Myocyte (in vitro differentiated cells): Measurements from ENCODE around the gene STBD1. TPM values are rescaled to one million over a fixed set of nuclear protein-coding genes. Genes with fewer than 3 reads are reported as not detected.
A peak's percentile ranks its signal among the peaks of the same experiment; 100 is the strongest.
"Not testable (repeated sequence)": the region's sequence is repeated elsewhere in the genome, so short reads cannot be mapped to it uniquely, and the experiment has no call there.

Experiments used
- DNase-seq: peaks from one replicate; pipeline ENCODE4 v3.0.0-alpha.2; 2012; ENCODE audit warnings: low read depth
- polyA plus RNA-seq: library from polyadenylated mRNA; unstranded; fragments of >200 nt; gene quantifications from one replicate; pipeline ENCODE4 v1.2.1, GENCODE V29; 2012; ENCODE audit warnings: missing spikeins
- total RNA-seq: library from RNA; depleted of rRNA; stranded (reverse); fragments of >200 nt; gene quantifications from 2 replicates; pipeline ENCODE4 v1.2.3, GENCODE V29; 2014

The STBD1 gene
- 12.5 and 15.8 TPM in 2 replicates for total RNA-seq
- polyA plus RNA-seq: 5.7 TPM

DNA sequence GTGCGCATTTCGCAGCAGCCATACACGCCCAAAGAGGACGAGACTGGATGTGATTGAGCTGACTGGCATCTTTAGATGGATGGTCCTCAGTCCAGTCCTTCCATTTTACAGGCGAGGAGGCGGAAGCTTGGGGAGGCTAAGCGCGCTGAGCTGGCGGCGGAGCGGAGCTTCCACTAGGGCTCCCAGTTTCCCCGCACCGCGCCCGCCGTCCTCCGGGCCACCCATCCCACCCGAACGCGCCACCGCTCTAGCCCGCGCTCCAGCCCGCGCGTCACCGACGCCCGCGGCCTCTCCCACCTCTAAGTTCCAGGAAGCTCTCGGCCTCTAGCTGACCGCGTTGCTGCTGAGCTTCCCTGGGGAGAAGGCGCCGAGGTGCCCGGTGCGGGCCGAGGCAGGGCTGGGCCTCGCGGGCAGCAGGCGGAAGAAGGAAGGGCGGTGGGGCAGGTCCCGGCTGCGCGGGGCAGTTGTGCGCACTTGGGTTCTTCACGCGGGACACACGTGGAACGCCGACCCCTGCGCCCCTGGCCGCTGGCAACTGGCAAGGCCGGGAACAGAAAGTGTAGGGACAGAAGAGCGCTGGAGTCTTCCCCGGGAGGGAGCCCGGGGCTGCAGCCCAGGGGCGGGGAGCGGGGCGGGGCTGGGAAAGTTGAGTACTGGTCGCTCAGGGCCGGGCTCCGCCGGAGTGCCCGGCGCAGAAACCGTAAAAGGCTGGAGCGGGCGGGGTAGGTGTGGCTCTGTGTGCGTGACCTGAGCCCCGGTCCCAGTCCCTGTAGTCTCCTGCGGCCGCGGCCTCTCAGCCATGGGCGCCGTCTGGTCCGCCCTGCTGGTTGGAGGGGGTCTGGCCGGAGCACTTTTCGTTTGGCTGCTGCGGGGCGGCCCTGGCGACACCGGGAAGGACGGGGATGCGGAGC lies at the start of gene STBD1:
Gene STBD1 (plus strand): TSS at position 763 of the 911 bp plus-strand sequence. CDS start 37 bp downstream, at position 800.
- DNase-seq: peak; percentile 87

DNA sequence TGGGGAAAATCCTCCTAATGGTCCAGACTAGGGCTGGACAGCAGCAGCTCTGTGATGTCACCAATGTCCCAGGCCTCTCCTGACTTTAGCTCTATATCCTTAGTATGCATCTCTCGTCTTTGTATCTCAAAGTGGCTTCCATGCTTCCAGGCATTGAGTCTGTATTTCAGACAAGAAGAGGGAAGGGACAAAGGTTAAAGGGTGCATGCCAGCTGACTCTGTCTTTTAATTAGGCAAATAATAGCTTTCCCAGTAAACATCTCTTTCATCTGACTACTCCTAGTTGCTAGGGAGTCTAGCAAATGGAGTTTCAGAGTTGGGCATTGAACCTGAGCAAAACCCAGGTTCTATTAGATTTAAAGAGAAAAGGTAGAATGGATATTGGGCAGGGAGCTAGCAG lies 49.6 kb upstream of the STBD1 start:
- DNase-seq: no peak

DNA sequence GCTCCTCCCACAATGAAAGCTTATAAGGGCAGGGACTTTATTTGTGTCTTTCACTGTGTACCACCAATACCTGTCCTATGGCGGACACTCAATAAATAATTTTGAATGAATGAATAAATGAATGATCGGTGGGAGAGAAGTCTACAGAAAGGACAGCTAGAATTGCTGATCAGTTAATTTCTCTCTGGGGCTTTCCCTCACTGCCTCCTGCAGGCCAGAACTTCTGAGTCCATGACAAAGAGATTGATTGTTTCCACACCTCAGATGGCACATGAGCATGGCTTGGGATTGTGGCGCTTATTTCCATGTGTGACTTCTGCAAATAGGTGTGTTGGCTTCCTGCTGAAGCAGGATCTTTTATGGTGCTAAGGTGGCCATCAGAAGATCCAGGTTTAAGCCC lies 48.7 kb upstream of the STBD1 start:
- no peak for DNase-seq

DNA sequence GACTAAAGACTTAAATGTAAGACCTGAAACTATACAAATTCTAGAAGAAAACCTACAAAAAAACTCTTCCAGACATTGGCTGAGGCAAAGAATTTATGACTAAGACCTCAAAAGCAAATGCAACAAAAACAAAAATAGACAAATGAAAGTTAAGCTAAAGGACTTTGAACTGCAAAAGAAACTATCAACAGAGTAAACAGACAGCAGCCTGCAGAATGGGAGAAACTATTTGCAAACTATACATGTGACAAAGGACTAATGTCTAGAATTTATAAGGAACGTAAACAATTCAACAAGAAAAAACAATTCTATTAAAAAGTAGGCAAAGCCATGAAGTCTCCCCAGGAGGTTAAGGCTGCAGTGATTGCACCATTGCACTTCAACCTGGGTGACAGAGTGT lies 46.0 kb upstream of the STBD1 start:
- DNase-seq: no peak

DNA sequence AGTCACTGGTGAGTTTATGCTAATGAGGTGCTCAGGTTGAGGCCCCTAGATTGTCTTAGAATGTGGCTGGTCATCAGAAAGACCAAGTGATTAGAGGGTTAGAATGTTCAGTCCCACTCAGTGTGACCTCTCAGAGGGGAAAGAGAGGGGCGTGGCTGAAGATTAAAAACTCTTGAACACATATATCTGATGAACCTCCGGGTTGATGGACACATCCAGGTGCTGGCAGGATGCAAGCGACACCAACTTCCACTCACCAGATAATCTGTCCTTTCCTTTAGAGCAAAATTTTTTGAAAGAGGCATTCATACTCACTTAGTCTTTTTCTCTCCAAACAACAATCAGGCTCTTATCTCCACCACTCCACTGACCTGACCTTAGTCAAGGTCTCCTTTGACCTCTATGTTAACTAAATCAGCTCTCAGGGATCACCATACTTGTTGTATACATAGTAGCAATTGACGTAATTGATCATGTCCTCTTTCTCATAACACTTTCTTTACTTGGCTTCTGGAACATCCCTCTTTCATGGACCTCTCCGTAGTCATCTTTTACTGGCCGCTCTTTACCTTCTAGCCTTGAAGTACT lies 40.8 kb upstream of the STBD1 start:
- DNase-seq: no peak

DNA sequence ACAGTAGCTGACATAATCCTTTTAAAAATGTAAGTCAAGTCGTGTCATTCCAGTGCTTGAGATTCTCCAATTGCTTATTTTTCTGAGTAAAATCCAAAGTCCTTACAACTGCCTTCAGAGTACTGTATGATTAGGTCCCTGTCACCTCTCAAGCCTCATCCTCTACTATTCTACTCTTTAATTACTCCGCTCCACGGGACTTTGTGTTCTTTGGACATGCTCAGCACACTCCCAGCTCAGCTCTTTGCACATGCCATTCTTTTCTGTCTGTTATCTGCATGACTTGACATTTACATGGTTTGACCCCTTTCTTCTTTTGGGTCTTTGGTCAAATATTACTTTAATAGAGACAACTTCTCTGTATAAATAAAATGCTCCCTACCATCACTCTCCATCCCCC lies 39.9 kb upstream of the STBD1 start:
- no peak for DNase-seq

DNA sequence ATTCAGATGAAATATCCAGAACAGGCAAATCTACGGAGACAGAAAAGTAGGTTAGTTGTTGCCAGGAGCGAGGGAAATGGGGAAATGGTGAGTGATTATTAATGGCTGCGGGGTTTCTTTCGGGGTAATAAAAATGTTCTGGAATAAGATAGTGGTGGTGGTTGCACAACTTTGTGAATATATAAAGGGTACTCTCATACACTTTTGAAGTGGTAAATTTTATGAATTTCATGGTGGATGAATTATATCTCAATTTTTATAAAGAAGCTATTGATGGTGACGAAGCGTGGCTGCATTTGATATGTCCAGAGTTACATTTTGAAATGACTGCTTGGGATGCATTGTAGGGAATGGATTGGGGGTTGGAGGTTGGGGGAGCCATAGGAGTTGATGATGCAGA lies 38.7 kb upstream of the STBD1 start:
- no peak for DNase-seq

DNA sequence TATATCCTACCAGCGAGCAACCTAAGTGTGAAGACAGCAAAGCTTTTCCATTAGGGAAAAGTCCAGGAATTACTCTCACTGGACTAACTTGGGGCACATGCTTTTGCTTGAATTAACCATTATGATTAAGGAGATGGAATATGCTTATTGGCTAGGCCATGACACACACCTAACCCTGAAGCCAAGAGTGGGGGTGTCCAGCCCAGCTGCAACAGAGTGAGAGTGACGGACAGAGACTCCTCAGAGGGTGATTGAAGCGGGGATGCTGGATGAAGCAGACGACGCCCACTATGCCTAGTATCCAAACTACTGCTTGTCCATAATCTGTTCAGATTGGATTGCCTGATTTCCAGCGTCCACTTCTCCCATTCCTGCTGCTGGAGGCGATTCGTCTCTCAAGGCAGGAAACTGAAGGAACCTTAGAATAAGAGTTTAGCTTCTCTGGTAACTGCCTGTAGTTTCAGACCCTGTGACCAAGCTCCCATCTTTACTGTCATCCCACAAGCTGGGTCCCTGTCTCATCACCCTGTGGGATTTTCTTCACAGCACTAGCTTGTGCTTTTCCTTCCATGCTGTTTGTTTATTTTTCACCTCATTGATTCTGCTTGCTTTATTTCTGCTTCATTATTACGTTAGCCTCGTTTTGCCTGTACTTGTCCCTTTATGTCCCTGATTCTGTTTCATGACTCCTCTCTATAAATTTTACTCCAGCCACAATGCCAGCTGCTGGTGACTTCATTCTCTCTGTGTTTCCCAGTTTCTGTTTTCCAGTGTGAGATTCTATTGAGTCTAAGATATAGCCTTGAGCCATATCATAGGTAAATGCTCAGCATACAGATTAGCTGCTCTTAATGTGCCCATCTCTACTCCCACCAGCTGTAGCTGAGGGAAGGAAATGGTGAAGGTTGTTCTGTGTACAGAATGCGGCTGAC lies 36.0 kb upstream of the STBD1 start:
- DNase-seq: peak; percentile 18

DNA sequence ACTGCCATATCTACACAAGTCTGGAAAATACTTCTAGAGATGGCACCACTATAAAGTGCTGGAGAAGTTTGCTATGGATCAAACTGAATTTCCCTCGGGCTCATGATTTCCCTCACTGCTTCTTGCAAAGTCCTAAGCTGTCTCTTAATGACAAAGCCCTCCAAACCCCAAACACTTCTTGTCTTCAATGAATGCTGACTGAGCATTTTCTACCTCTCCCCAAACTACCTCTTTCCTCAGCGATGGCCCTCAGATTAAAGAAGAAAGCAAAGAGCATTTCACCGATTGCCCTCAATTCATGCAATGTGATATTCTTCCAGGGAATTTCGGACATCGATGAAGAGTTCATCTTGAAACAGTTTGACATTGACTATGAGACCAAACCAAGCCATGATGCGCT lies 35.3 kb upstream of the STBD1 start:
- no peak for DNase-seq

DNA sequence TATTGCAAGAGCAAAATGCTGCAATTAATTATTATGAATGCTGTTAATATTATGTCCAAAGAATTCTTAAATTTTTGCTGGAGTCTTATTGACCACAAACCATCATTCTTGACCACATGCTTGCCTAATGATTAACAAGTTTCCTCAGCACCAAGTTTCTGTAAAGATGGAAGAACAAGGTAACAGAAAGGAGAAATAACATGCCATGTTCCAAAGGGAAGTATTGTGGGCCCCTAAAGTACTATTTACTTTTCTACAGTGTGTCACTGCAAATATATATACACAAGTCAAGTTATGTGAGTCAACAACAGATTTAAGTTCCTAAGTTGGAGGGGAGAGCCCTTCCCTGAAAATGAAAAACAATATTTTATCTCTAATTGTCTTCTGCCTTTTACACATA lies 34.5 kb upstream of the STBD1 start:
- no peak for DNase-seq

DNA sequence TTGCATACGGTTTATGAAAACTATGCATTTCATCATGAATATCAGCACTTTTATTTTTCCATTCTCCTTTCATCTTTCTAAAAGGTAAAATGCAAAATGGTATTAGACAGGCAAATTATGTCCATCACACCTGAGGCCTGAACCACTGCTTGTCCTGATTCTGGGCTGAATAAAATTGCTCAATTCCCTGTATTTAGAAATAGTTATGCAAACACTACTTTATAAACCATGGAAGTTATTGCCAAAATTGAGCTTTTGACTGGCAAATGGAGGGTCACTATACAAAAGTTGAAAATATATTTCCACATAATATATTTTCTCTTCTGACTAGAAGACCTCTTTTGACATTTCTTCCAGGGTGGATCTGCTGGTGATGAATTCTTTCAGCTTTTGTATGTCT lies 34.0 kb upstream of the STBD1 start:
- DNase-seq: no peak

DNA sequence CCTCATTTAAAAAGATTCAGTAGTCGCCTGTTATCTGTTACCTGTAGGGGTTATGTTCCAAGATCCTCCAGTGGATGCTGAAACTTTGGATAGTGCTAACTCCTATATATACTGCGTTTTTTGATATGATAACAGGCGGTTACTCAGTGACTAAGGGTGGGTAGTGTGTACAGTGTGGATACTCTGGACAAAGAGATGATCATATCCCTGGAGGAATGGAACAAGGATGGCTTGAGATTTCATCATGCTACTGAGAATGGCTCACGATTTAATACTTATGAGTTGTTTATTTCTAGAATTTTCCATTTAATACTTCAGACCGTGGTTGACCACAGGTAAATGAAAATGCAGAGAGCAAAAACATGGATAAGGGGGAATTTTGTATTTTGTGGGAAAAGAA lies 33.5 kb upstream of the STBD1 start:
- no peak for DNase-seq

DNA sequence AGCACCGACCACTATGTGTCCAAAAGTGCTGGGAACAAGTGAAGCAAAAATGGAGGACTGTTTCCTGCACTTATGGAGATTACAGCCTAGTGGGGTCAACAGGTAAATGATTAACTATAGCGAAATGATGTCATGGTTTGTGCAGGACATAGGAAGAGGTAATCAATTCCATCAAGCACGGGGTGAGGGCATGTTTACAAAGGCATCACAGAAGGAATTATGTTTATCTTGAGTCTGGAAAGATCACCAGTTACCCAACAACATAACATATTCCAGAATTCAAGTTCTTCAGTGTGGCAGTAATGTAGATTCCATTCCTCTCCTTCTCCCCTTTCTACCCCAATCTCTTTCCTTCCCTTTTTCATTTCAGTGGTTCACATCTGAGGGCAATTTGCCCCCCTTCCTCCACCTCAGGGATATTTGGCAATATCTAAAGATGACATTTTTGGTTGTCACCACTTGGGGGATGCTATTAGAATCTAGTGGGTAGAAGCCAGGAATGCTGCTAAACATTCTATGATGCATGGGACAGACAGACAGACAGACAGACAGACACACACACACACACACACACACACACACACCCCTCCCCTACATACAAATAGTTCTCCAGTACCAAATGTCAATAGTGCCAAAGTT lies 30.9 kb upstream of the STBD1 start:
- DNase-seq: no peak

DNA sequence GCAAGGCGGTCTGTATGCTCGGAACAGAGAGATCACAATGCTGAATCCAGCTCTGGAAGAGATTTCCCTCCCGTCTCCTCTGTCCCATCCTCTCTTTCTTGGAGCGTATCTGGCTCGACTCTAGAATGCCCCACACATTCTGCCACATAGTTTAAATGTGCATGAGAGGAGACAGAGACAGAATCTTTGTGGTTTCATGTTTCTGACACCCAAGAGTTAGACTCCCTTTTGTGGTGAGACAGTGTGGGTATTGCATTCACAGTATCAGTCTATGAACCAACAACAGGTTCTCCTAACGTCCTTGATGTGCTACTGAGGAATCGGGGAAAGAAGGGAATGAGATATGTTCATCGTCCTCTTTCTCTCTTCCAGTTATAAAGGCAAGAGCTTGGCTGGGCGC lies 29.7 kb upstream of the STBD1 start:
- peak; percentile 11 for DNase-seq

DNA sequence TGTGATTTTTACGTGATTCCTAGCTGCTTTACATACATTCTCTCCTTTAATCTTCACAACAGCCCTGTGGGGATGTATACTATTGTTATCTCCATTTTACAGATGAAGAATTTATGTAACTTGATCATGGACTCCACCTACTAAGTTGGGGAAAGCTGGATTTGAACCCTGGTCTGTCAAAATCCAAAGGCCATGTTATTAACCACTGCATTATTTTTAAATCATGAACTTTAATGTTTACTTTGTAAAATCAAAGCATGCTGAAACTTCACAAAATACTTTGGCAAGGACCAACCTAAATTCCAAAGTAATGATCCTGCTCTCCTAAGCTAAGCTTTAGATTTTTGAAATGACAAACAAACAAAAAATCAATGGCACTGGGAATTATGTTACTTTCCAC lies 28.9 kb upstream of the STBD1 start:
- no peak for DNase-seq

DNA sequence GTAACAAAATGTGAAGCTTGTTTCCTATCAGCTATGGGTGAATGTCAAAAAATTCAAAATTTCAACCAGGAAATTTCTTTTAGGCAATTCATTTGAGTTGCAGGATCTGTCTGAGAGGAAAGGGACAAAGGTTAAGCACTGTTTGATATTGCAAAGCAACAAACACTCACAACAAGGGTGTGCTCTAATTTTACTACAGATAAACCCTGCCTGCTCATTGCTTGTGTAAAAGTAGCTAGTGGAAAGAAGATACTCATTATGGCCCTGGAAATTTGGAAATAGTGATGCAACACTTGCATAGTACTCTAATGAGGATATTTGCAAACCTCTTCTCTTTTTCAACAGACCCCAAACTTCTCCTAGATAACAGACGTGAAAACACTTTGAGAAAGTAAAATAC lies 27.9 kb upstream of the STBD1 start:
- DNase-seq: no peak

DNA sequence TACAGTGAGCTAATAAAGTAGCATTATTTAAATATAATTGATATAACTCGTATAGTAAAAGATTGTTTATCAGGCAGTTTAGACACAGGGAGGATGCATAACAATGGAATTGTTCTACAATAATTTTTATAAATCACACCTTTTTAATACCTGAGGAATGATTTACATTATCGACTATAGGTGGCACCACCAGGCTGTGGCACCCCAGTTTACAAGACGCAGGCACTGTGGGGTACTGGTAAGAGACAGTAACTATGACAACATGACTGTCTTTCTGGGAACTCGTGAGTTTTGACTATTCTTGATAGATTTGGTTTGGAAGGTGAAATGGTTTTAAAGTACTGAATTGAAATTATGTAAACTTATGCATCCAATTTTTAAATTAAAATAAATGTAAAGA lies 27.1 kb upstream of the STBD1 start:
- DNase-seq: no peak

DNA sequence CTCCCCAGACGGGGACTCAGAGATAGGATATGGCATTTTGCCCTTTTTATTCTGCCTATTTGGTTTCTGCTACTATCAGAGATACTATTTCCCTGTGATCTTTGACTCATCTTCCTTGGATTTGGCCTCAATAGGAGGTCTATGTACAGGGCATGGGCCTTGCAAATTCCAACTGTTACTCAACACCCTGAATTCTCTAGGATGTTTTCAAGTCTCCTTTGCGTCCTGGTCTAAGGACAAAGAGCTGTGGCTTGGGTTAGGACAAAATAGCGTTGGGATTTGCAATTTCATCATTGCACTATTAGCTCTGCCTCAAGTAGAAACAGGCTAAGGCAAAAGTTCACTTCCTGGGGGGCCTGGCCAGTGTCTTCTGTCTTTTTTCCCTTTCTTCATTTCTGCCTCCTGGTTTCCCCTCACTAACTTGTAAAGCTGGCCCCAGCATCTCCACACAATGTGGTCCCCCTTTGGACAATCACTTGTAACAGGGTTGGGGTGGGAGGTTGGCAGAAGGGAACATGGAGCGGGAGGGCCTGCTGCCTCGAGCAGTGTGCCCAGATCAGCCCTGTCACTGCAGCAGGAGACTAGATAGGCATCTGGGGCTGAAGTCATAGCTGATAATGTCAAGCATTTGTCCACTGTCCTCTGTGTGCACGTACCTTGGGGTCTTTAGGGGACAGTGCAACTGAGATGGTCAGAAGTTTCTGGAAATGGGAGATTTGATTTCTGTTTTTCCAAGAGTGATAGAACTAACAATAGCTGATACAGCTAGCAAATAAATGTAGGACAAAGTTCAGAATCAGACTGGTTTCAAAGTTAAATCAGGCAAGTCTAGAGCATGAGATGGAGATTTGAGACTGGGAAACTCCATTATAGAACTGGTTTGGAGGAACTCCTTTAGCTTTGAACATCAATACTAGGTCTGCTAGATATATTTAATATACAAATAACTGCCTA lies 25.8 kb upstream of the STBD1 start:
- DNase-seq: no peak

DNA sequence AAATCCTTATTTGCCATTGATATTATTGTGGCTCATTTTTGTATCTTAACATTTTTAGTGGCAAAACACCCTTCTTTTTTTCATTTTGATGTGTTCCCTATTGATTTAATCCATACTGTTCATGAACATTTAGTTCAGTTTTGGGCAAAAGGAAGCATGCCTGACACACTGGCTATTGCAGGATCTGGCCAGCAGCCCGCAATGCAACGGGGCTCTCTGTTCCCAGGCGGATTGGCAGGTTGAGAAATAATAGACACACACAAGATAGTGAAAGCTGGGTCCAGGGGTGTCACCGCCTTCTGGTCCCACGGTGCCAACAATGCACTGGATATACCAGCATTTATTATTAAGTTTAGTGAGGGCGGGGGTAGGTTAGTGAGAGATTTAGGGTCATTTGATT lies 24.9 kb upstream of the STBD1 start:
- DNase-seq: not testable (repeated sequence)
